Urinary bladder (tissue), 4 donors: ENCODE measurements around the gene AP3B1. TPM values are rescaled to one million over a fixed set of nuclear protein-coding genes. Genes with fewer than 3 reads are reported as not detected.

Source experiments
- DNase-seq: peaks from one replicate; pipeline ENCODE4 v3.0.0-alpha.2; 2015; ENCODE audit errors: extremely low spot score
- H3K27ac ChIP-seq: one replicate; pipeline ENCODE4 v1.5.1; 2013; ENCODE audit warnings: low read depth, mild to moderate bottlenecking, moderate library complexity
- H3K36me3 ChIP-seq: one replicate; pipeline ENCODE4 v1.6.1; 2013; ENCODE audit warnings: mild to moderate bottlenecking, moderate library complexity; ENCODE audit not compliant: insufficient read depth
- H3K4me1 ChIP-seq: one replicate; pipeline ENCODE4 v1.6.1; 2013; ENCODE audit warnings: mild to moderate bottlenecking, moderate library complexity; ENCODE audit not compliant: insufficient read depth
- H3K4me3 ChIP-seq: one replicate; pipeline ENCODE4 v1.5.1; 2013; ENCODE audit warnings: low read depth, low read length
- WGBS: extraction: QIAGEN DNeasy Blood & Tissue Kit; methylation state at CpG from one replicate; pipeline ENCODE4 v1.1.7; 2013; 5-methylcytosine and 5-hydroxymethylcytosine counted together
- polyA plus RNA-seq: library from polyadenylated mRNA; stranded (reverse); fragments of 200-250 nt; gene quantifications from one replicate; pipeline ENCODE4 v1.2.3, GENCODE V29; 2013
- total RNA-seq: library from RNA; depleted of rRNA; stranded (reverse); fragments of >200 nt; gene quantifications from one replicate; pipeline ENCODE4 v1.2.3, GENCODE V29; 2014
- donor health status: healthy with polysubstance abuse.
- donor health status: healthy.

Gene AP3B1
- total and polyA plus RNA-seq, 2 donors = 23.0 to 96.4 TPM

DNA sequence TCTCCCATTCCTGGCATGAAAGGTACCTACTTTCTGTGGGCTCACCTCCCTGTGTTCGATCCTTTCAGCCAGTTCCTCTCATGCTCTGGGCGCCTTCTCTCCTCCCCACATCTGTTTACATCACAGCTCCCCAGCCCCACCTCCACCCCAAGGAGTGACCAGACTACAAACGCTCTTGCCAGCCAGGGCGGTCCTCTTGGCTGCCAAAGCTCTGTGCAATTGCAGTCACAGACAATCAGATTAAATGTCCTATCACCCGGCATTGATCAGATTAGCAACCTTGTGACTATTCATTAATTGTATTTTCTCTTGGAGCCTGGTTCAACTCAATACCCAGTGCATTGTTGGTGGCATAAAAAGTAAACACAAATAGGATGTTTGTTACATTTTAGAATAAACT is 307.2 kb downstream of the AP3B1 start:
- no peaks in the 10 kb centered on the region for H3K4me1 ChIP-seq
- no peak for DNase-seq
- no peak overlapping the region for H3K27ac ChIP-seq
- 50% methylated on average over 5 of the region's 5 CpGs for WGBS
- H3K36me3 ChIP-seq = no peaks in the 10 kb centered on the region
- H3K4me3 ChIP-seq = no peak overlapping the region

GRCh38 chr5:77986261-77986660 is 308.2 kb downstream of the AP3B1 start:
- no peak for DNase-seq
- 94% methylated on average over 6 of the region's 6 CpGs for WGBS
- no peak overlapping the region for H3K4me3 ChIP-seq
- no peaks in the 10 kb centered on the region for H3K4me1 ChIP-seq
- H3K27ac ChIP-seq = no peak overlapping the region
- no peaks in the 10 kb centered on the region for H3K36me3 ChIP-seq

DNA sequence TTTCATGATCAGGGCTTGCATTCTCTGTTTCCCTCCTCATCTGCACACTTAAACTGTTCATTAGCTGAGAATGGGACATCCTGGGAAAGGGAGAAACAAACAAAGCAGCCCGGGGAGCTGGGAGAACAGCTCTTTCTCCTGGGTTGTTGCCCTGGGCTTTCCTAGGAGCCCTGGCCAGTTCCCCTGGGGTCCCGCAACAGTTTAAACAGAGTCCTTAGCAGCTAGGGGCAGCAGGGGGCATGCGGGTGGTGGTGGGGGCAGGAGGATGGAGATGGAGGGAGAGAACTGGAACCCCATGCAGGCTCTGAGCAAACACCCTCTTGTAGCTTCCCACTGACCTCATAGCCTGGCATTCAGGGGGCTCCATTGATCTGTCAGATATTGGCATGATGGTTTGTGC is 309.3 kb downstream of the AP3B1 start:
- 57% methylated on average over 3 of the region's 3 CpGs for WGBS
- Histone ChIP-seq H3K4me1 (no peaks in the 10 kb centered on the region), H3K36me3 (no peaks in the 10 kb centered on the region), H3K27ac (no peak overlapping the region), H3K4me3 (no peak overlapping the region)
- DNase-seq = no peak

DNA sequence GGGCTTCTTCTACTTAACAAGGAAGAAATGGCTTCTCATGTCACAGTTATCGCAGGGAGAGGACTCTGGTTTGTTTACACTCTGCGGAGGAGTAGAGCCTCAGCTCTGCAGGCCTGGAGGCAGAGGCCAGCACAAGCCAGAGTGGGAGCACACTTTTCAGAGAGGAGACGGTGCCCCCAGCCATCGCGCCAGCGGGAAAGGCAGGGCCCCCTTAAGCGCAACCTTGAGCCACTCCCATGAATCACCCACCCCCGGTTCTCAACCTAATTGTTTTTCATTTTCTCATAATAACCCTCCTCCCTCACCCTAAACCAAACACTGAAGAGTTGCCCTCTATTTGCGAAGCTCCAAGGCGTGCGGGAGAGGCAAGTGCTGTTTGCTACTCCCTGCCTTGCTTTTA is 309.9 kb downstream of the AP3B1 start:
- H3K27ac ChIP-seq = no peak overlapping the region
- no peak overlapping the region for H3K4me3 ChIP-seq
- DNase-seq = no peak
- no peaks in the 10 kb centered on the region for H3K4me1 ChIP-seq
- WGBS = 44% methylated on average over 11 of the region's 11 CpGs
- no peaks in the 10 kb centered on the region for H3K36me3 ChIP-seq

DNA sequence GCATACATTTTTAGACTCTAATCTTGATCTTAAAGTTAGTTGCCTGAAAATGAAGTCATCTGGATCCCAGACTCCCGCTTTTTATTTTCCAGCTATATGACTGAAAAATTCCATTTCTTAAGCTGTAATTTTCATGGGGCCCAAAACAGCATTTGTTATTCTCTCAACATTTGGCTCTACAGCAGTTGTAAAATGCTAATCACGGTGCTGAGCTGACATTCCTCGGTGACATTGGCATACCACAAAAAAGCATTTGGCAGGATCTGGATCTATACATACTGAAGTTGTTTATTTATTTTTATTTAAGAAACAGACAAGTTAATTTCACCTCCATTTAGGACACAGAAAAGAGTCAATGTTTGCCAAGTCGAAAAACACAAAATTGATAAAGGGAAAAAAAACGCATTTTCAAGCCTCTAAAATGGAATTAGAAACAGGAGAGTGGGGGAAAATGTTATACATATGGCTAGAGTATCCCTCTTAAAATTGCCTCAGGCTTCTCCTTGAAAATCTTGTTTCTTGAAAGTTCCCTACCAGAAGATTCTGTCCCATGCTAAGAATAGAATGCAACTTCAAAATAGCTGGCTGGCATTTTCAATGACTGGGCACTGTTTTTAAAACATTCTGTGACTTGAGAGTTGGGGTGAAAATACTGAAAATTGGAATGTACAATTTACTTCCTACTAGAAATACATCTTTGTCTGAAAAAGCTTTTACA is 310.9 kb downstream of the AP3B1 start:
- no peak for DNase-seq
- Histone ChIP-seq H3K4me3 (no peak overlapping the region), H3K36me3 (no peaks in the 10 kb centered on the region), H3K27ac (no peak overlapping the region), H3K4me1 (no peaks in the 10 kb centered on the region)
- 58% methylated on average over 5 of the region's 5 CpGs for WGBS

DNA sequence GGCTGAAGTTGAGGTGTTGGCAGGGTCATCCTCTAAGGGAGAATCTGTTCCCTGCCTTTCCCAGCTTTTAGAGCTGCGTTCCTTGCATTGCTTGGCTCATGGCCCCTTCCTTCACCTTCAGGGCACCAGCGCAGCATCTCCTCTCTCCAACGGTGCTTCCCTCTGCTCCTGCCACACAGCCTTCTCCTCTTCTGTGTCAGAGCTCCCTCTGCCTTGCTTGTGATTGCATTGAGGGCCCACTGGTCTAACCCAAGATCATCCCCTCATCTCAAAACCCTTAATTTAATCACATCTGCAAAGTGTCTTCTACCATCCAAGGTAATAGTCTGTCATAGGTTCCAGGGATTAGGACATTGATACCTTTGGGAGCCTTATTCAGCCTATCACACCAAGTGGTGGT is 312.7 kb downstream of the AP3B1 start:
- no peak for DNase-seq
- H3K27ac ChIP-seq = no peak overlapping the region
- H3K36me3 ChIP-seq = no peaks in the 10 kb centered on the region
- 83% methylated on average over 3 of the region's 3 CpGs for WGBS
- no peak overlapping the region for H3K4me3 ChIP-seq
- H3K4me1 ChIP-seq = no peaks in the 10 kb centered on the region

GRCh38 chr5:77974576-77974975 is 319.9 kb downstream of the AP3B1 start:
- no peaks in the 10 kb centered on the region for H3K36me3 ChIP-seq
- no peak for DNase-seq
- H3K4me1 ChIP-seq = peaks cover 2% of the 10 kb centered on the region
- no peak overlapping the region for H3K27ac ChIP-seq
- no peak overlapping the region for H3K4me3 ChIP-seq

DNA sequence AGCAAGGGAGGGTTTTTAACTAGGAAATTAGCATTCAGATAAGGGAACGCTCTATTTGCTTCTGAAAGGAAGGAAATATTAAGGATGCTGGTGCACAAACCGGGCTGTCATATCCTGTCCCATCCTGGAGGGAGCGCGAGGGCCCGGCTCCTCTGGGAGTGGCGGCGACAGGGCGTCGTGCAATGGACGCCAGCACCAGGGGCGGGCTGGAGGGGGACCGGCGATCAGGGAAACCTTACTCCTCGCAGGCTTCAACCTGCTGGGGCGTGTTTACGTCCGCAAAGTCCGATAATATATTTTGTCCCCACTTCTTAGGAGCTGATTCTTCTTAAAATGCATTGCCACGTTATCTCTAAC is 321.3 kb downstream of the AP3B1 start:
- no peak overlapping the region for H3K4me3 ChIP-seq
- 17% methylated on average over 19 of the region's 19 CpGs for WGBS
- H3K36me3 ChIP-seq = no peaks in the 10 kb centered on the region
- no peak for DNase-seq
- no peak overlapping the region for H3K27ac ChIP-seq
- peaks cover 2% of the 10 kb centered on the region for H3K4me1 ChIP-seq

GRCh38 chr5:77972469-77973252 is 321.8 kb downstream of the AP3B1 start:
- H3K4me3 ChIP-seq = no peak overlapping the region
- 2% methylated on average over 57 of the region's 57 CpGs for WGBS
- peaks cover 2% of the 10 kb centered on the region for H3K4me1 ChIP-seq
- no peak overlapping the region for H3K27ac ChIP-seq
- no peak for DNase-seq
- H3K36me3 ChIP-seq = no peaks in the 10 kb centered on the region

- Histone ChIP-seq H3K27ac (no peak overlapping the region), H3K4me1 (peaks cover 2% of the 10 kb centered on the region), H3K36me3 (no peaks in the 10 kb centered on the region), H3K4me3 (no peak overlapping the region)
- WGBS = 18% methylated on average over 16 of the region's 16 CpGs
- no peak for DNase-seq
Measured at GRCh38 chr5:77971776-77972468, 322.6 kb downstream of the AP3B1 start.

- WGBS = 67% methylated on average over 5 of the region's 5 CpGs
- Histone ChIP-seq H3K36me3 (no peaks in the 10 kb centered on the region), H3K4me3 (no peak overlapping the region), H3K4me1 (peaks cover 2% of the 10 kb centered on the region), H3K27ac (no peak overlapping the region)
- no peak for DNase-seq
Measured at GRCh38 chr5:77970891-77971290, 323.6 kb downstream of the AP3B1 start.

GRCh38 chr5:77963795-77964194 is 330.7 kb downstream of the AP3B1 start:
- no peak overlapping the region for H3K4me3 ChIP-seq
- DNase-seq = no peak
- no peaks in the 10 kb centered on the region for H3K4me1 ChIP-seq
- no peaks in the 10 kb centered on the region for H3K36me3 ChIP-seq
- H3K27ac ChIP-seq = no peak overlapping the region
- 90% methylated on average over 4 of the region's 4 CpGs for WGBS

DNA sequence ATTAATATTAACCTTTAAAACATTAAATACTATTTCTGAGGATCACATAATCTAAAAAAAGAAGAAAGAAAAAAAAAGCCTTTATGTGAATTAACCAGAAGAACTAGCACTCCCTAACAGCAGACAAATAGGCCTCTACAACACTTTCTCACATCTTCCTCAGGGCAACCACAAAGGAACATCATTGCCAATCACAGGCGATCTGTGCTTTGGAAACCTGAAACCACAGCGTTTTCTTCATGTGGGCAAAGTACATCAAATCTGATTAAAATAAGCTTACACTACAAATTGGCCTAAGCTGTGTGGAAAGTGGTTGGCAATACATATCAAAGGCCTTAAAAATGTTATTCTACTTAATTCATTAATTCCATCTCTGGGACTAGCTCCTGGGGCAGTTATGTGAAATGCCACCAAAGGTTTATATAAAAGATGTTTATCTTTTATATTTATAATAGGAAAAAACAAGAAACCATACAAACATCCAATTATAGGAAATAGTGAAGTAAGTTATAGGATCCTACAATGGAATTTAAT is 333.6 kb downstream of the AP3B1 start:
- Histone ChIP-seq H3K4me3 (no peak overlapping the region), H3K36me3 (no peaks in the 10 kb centered on the region), H3K4me1 (peaks cover 1% of the 10 kb centered on the region), H3K27ac (no peak overlapping the region)
- 58% methylated on average over 2 of the region's 2 CpGs for WGBS
- DNase-seq = no peak

DNA sequence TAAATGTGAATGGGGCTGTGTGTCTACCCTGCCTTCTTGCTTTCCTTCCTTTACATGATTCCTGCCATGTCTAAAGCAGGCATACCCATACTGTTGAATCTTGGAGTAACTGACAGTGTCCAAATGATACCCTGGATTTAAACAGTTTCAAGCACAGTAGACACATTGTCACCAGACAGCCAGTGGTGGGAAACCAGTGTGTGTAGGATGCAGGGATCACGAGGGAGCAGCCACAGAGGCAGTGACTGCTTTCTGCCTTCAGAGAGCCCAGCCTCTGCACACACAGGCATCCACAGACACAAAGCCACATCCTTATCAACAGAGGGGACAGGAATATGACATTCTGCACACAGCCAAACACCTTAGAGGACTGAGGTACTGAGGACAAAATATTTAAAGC is 334.2 kb downstream of the AP3B1 start:
- no peak overlapping the region for H3K4me3 ChIP-seq
- H3K27ac ChIP-seq = no peak overlapping the region
- H3K36me3 ChIP-seq = no peaks in the 10 kb centered on the region
- 76% methylated on average over 1 of the region's 1 CpG for WGBS
- no peak for DNase-seq
- peaks cover 1% of the 10 kb centered on the region for H3K4me1 ChIP-seq
